Smooth muscle cell (in vitro differentiated cells): Measurements from ENCODE around the gene ZNF574. TPM values are rescaled to one million over a fixed set of nuclear protein-coding genes. Genes with fewer than 3 reads are reported as not detected.

Source experiments
- DNase-seq: peaks from one replicate; lab custom pipeline; 2025; ENCODE audit not compliant: unreplicated experiment; lab: John Stamatoyannopoulos, UW
- H2AFZ ChIP-seq: fragments of 200-600 bp; sonication (generic); 2 replicates; pipeline ENCODE4 v1.6.0; 2016; ENCODE audit warnings: antibody characterized with exemption, low read depth, mild to moderate bottlenecking
- H3F3A ChIP-seq: fragments of 200-600 bp; sonication (generic); 2 replicates; pipeline ENCODE4 v1.6.0; 2017; ENCODE audit warnings: antibody characterized with exemption, low read depth
- H3K27ac ChIP-seq: fragments of 200-600 bp; sonication (generic); 2 replicates; pipeline ENCODE4 v1.5.1; 2016; ENCODE audit warnings: low read depth, mild to moderate bottlenecking
- H3K27me3 ChIP-seq: fragments of 200-600 bp; sonication (generic); 2 replicates; pipeline ENCODE4 v1.6.1; 2016; ENCODE audit warnings: low read depth, mild to moderate bottlenecking
- H3K36me3 ChIP-seq: fragments of 200-600 bp; sonication (generic); 2 replicates; pipeline ENCODE4 v1.5.1; 2016; ENCODE audit warnings: low read depth
- H3K4me1 ChIP-seq: fragments of 200-600 bp; sonication (generic); 2 replicates; pipeline ENCODE4 v1.5.1; 2016; ENCODE audit warnings: low read depth
- H3K4me2 ChIP-seq: fragments of 200-600 bp; sonication (generic); 2 replicates; pipeline ENCODE4 v1.6.0; 2016; ENCODE audit warnings: mild to moderate bottlenecking
- H3K4me3 ChIP-seq: fragments of 200-600 bp; sonication (generic); 2 replicates; pipeline ENCODE4 v1.5.1; 2016; ENCODE audit warnings: mild to moderate bottlenecking
- H3K79me2 ChIP-seq: fragments of 200-600 bp; sonication (generic); 2 replicates; pipeline ENCODE4 v1.6.0; 2016; ENCODE audit warnings: low read depth, mild to moderate bottlenecking
- H3K9ac ChIP-seq: fragments of 200-600 bp; sonication (generic); 2 replicates; pipeline ENCODE4 v1.6.0; 2016; ENCODE audit warnings: low read depth
- H3K9me3 ChIP-seq: fragments of 200-600 bp; sonication (generic); replicated peaks from 2 replicates; pipeline ENCODE4 v1.5.1; 2016; ENCODE audit warnings: low read depth
- H4K20me1 ChIP-seq: fragments of 200-600 bp; sonication (generic); 2 replicates; pipeline ENCODE4 v1.6.0; 2016; ENCODE audit warnings: low read depth
- WGBS: methylation state at CpG from one replicate; pipeline ENCODE4 v1.1.7; 2016; ENCODE audit warnings: low lambda C conversion rate; 5-methylcytosine and 5-hydroxymethylcytosine counted together
- polyA plus RNA-seq: library from polyadenylated mRNA; unstranded; fragments of >200 nt; fragmentation: Nextera tagmentation; extraction: Ambion mirVana; gene quantifications from 2 replicates; pipeline ENCODE4 v1.2.1, GENCODE V29; 2016
- total RNA-seq: library from RNA; depleted of rRNA; stranded (reverse); fragments of >200 nt; gene quantifications from 2 replicates; pipeline ENCODE4 v1.2.3, GENCODE V29; 2014
- TF ChIP-seq, protein P1 (sequence below): fragments of 200-600 bp; sonication (generic); IDR thresholded peaks from 2 replicates; pipeline ENCODE4 v1.5.1; 2017; ENCODE audit warnings: borderline replicate concordance, mild to moderate bottlenecking, antibody characterized with exemption; ENCODE audit not compliant: insufficient read depth, poor library complexity, severe bottlenecking

The ZNF574 gene
- total and polyA plus RNA-seq, 2 experiments from 2014 or later: 8.9 to 20.5 TPM

DNA sequence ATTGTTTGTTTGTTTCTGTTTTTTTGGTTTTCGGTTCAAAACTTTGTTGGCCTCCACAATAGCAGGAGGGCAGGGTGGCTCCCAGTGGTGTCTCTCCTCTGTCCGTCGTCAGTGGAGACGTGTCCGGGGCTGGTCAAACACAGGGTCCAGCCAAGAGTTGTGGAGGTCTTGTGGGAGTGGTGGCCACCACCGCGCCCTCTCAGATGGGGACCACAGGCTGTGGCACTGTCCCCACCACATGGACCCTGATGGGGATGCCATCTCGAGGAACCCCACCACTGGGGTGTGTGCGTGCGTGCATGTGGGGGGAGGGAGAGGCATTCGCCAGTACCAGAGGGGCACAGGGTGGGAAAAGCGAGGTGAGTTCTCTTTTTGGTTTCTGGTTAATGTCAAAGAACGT, 13.8 kb downstream of the ZNF574 start:
- Histone ChIP-seq H2AFZ (no peak overlapping the region), H3K9ac (no peak overlapping the region), H3K27me3 (no peaks in the 10 kb centered on the region), H3K4me2 (no peak overlapping the region), H3K27ac (no peak overlapping the region), H3K9me3 (no peaks in the 10 kb centered on the region), H3F3A (peaks cover 3% of the 10 kb centered on the region), H3K4me1 (peaks cover 6% of the 10 kb centered on the region), H3K79me2 (no peaks in the 10 kb centered on the region), H4K20me1 (no peaks in the 10 kb centered on the region), H3K4me3 (no peak overlapping the region), H3K36me3 (no peaks in the 10 kb centered on the region)
- TF ChIP-seq, protein P1, sequence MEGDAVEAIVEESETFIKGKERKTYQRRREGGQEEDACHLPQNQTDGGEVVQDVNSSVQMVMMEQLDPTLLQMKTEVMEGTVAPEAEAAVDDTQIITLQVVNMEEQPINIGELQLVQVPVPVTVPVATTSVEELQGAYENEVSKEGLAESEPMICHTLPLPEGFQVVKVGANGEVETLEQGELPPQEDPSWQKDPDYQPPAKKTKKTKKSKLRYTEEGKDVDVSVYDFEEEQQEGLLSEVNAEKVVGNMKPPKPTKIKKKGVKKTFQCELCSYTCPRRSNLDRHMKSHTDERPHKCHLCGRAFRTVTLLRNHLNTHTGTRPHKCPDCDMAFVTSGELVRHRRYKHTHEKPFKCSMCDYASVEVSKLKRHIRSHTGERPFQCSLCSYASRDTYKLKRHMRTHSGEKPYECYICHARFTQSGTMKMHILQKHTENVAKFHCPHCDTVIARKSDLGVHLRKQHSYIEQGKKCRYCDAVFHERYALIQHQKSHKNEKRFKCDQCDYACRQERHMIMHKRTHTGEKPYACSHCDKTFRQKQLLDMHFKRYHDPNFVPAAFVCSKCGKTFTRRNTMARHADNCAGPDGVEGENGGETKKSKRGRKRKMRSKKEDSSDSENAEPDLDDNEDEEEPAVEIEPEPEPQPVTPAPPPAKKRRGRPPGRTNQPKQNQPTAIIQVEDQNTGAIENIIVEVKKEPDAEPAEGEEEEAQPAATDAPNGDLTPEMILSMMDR: no peak
- no peak for DNase-seq
- 97% methylated on average over 13 of the region's 13 CpGs for WGBS

DNA sequence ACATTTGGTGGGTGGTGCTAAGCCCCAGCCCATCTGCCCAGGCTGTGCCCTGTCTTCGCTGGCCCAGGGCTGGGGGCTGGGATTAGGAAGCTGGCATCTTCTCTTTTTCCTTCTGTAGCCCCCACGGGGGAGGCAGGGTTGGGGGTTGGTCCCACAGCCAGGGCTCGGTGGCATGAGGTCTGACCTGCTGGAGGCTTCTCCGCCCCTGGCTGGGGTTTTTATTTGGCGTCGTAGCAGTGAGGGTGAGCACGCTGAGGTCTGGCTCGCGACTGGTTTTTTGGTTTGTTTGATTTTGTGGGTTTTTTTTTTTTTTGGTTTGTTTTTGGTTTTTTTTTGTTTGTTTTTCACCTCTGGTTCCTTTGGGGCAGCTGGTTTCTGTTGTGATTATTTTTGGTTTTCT, 14.7 kb downstream of the ZNF574 start:
- H3K4me2 ChIP-seq: no peak overlapping the region
- no peak overlapping the region for H2AFZ ChIP-seq
- no peaks in the 10 kb centered on the region for H4K20me1 ChIP-seq
- no peak overlapping the region for H3K27ac ChIP-seq
- H3F3A ChIP-seq: no peaks in the 10 kb centered on the region
- no peak overlapping the region for H3K9ac ChIP-seq
- H3K9me3 ChIP-seq: no peaks in the 10 kb centered on the region
- H3K36me3 ChIP-seq: no peaks in the 10 kb centered on the region
- H3K79me2 ChIP-seq: no peaks in the 10 kb centered on the region
- DNase-seq: no peak
- no peak overlapping the region for H3K4me3 ChIP-seq
- TF ChIP-seq, protein P1: no peak
- peaks cover 6% of the 10 kb centered on the region for H3K4me1 ChIP-seq
- H3K27me3 ChIP-seq: no peaks in the 10 kb centered on the region
- WGBS: 78% methylated on average over 9 of the region's 9 CpGs

DNA sequence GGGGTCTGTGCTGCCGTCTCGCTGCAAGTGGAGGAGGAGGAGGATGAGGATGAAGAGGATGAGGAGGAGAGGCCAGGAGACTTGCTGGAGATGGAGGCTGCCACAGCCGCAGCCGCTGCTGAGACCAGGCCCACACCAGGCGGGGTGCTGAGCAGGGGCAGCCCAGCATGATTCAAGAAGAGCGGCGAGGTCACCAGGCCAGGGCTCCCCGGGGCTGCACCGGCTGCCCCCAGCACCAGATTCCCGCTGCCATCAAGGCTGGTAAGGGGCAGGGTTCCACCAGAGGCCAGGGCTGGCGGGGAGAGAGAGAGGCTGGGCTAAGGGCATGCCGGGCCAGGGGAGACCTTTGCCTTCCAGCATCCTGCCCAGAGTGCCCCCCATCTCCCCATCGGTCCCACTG, 15.3 kb downstream of the ZNF574 start:
- Histone ChIP-seq H3K9ac (no peak overlapping the region), H4K20me1 (no peaks in the 10 kb centered on the region), H3K4me1 (peaks cover 6% of the 10 kb centered on the region), H3K9me3 (no peaks in the 10 kb centered on the region), H3K79me2 (no peaks in the 10 kb centered on the region), H3F3A (no peaks in the 10 kb centered on the region), H3K36me3 (no peaks in the 10 kb centered on the region), H3K27me3 (peaks cover 5% of the 10 kb centered on the region), H3K4me2 (no peak overlapping the region), H2AFZ (no peak overlapping the region), H3K4me3 (no peak overlapping the region), H3K27ac (no peak overlapping the region)
- WGBS: 95% methylated on average over 13 of the region's 13 CpGs
- TF ChIP-seq, protein P1: no peak
- no peak for DNase-seq

DNA sequence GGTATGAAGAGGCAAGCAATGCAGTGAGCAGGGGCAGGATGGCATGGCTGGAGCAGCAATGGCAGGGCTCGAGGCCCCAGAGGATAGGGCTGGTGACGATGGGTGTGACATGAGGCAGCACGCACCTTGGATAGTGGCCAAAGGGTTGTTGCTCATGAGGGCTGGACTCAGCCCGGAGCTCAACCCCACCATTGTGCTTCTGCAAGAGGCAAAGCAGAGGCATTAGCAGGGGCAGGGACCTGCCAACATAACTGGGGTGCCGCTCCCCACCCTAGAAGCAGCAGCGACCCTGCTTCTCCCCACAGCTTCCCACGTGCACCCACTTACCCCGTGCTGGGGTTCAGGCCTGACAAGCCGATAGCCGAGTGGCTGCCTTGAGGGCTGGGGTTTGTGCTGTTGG, 15.8 kb downstream of the ZNF574 start:
- no peak overlapping the region for H3K9ac ChIP-seq
- H3K9me3 ChIP-seq: no peaks in the 10 kb centered on the region
- no peak overlapping the region for H3K4me2 ChIP-seq
- TF ChIP-seq, protein P1: no peak
- peaks cover 8% of the 10 kb centered on the region for H3K27me3 ChIP-seq
- H3K36me3 ChIP-seq: no peaks in the 10 kb centered on the region
- no peaks in the 10 kb centered on the region for H4K20me1 ChIP-seq
- H3F3A ChIP-seq: no peaks in the 10 kb centered on the region
- WGBS: 90% methylated on average over 10 of the region's 10 CpGs
- H3K79me2 ChIP-seq: no peaks in the 10 kb centered on the region
- H2AFZ ChIP-seq: no peak overlapping the region
- H3K4me1 ChIP-seq: peaks cover 6% of the 10 kb centered on the region
- DNase-seq: no peak
- H3K27ac ChIP-seq: no peak overlapping the region
- no peak overlapping the region for H3K4me3 ChIP-seq
